GM18499 (cell line): ENCODE measurements around the gene CERT1.
A peak's percentile ranks its signal among the peaks of the same experiment; 100 is the strongest.
"Not testable (repeated sequence)": the region's sequence is repeated elsewhere in the genome, so short reads cannot be mapped to it uniquely, and the experiment has no call there.

Experiments
- ATAC-seq: cut with Tn5 transposase; IDR thresholded peaks from one replicate; pipeline ENCODE4 v1.9.1; 2021; ENCODE audit warnings: moderate number of reproducible peaks; ENCODE audit not compliant: insufficient read depth, unreplicated experiment

The CERT1 gene

GRCh38 chr5:75362474-75362975 is 148.9 kb downstream of the CERT1 start:
- no peak for ATAC-seq

- no peak for ATAC-seq
Observed at GRCh38 chr5:75361310-75361709, 150.1 kb downstream of the CERT1 start.

GRCh38 chr5:75358117-75358516 is 153.3 kb downstream of the CERT1 start:
- no peak for ATAC-seq

- no peak for ATAC-seq
Observed at GRCh38 chr5:75356719-75357118, 154.7 kb downstream of the CERT1 start.

- no peak for ATAC-seq
Observed at GRCh38 chr5:75355236-75355635, 156.2 kb downstream of the CERT1 start.

- ATAC-seq: no peak
Observed at GRCh38 chr5:75351139-75351926, 160.1 kb downstream of the CERT1 start.

GRCh38 chr5:75349663-75350062 is 161.8 kb downstream of the CERT1 start:
- ATAC-seq: no peak

GRCh38 chr5:75348241-75348640 is 163.2 kb downstream of the CERT1 start:
- ATAC-seq: no peak

- no peak for ATAC-seq
Observed at GRCh38 chr5:75342836-75343235, 168.6 kb downstream of the CERT1 start.

GRCh38 chr5:75341934-75342333 is 169.5 kb downstream of the CERT1 start:
- ATAC-seq: no peak

GRCh38 chr5:75340714-75341478 is 170.5 kb downstream of the CERT1 start:
- ATAC-seq: no peak

GRCh38 chr5:75338408-75338807 is 173.0 kb downstream of the CERT1 start:
- ATAC-seq: no peak

- ATAC-seq: no peak
Observed at GRCh38 chr5:75337366-75338021, 173.9 kb downstream of the CERT1 start.

- peak; percentile 96 for ATAC-seq
Observed at GRCh38 chr5:75336615-75337336, 174.7 kb downstream of the CERT1 start, which contains the start of gene HMGCR. Gene HMGCR, plus strand, starts transcription at chr5:75337220. Its CDS starts 5,386 bp downstream, at chr5:75342606.

- ATAC-seq: no peak
Observed at GRCh38 chr5:75335952-75336614, 175.3 kb downstream of the CERT1 start.

- no peak for ATAC-seq
Observed at GRCh38 chr5:75335486-75335885, 175.9 kb downstream of the CERT1 start.

GRCh38 chr5:75334413-75334812 is 177.0 kb downstream of the CERT1 start:
- ATAC-seq: not testable (repeated sequence)

- ATAC-seq: not testable (repeated sequence)
Observed at GRCh38 chr5:75333759-75334158, 177.7 kb downstream of the CERT1 start.
